Measurements from ENCODE around the gene CDKL2. TPM values are rescaled to one million over a fixed set of nuclear protein-coding genes. Genes with fewer than 3 reads are reported as not detected.

The CDKL2 gene
- total and polyA plus RNA-seq, 9 of the 15 experiments (the other 6 are each of a cell fraction or from before 2014, with no cell fraction given): 0.01 to 0.16 TPM; not detected in 7

- TF ChIP-seq BRCA1 (IDR thresholded peaks at IDR 0.05) (no peak), BRCA1 (CRISPR knock-in tag; IDR thresholded peaks at IDR 0.05) (no peak), ZBTB12 (CRISPR knock-in tag; IDR thresholded peaks at IDR 0.05) (no peak)
These were observed 81.3 kb downstream of the CDKL2 start (continued) for GRCh38 chr4:75549019-75549418.

GRCh38 chr4:75547647-75548387 lies 82.5 kb downstream of the CDKL2 start:
- in situ Hi-C loops (cut with MboI) (no loop called here), intact Hi-C loops (cut with micrococcal nuclease) (no loop called here)
- Histone ChIP-seq H3K4me3 (no peak overlapping the region), H3K9ac (ENCODE audit: insufficient read depth in 1 of 2, low read depth in 2 of 2, low read length in 2 of 2) (peak overlapping the region in 1 of 2 experiments; percentile 49; a peak in 2 of 4 replicates), H4K20me1 (replicated peaks; ENCODE audit: control insufficient read depth, insufficient read depth, low read length) (no peaks in the 10 kb centered on the region), H3K36me3 (ENCODE audit: control insufficient read depth, insufficient read depth, low read length) (0 out of 3 replicates have a peak, but pooled peaks cover 2% of the 10 kb centered on the region), H3K27me3 (ENCODE audit: control insufficient read depth in 2 of 2, insufficient read depth in 2 of 2, low read length in 2 of 2) (no peaks in the 10 kb centered on the region), H3K4me2 (ENCODE audit: insufficient read depth, low read length) (no peak overlapping the region), H2AFZ (ENCODE audit: low read depth, low read length) (no peak overlapping the region), H3K9me3 (replicated peaks; ENCODE audit: control insufficient read depth, insufficient read depth, low read depth, low read length) (no peaks in the 10 kb centered on the region), H3K79me2 (ENCODE audit: control insufficient read depth, insufficient read depth, low read length) (no peaks in the 10 kb centered on the region), H3K4me1 (replicated peaks in 1 of 2; ENCODE audit: control insufficient read depth in 2 of 2, insufficient read depth in 2 of 2, low read length in 2 of 2) (no peaks in the 10 kb centered on the region; a peak in 1 of 5 replicates), H3K27ac (ENCODE audit: extremely low read depth, low read depth, low read length) (no peak overlapping the region), H3K9me1 (ENCODE audit: control insufficient read depth, insufficient read depth, low read length) (no peaks in the 10 kb centered on the region)
- ChIA-PET POLR2A (no interaction called here), CTCF (ENCODE audit: low intra/inter-chr PET ratio) (no interaction called here)
- 52% methylated on average over 13 of the region's 15 CpGs for WGBS (ENCODE audit: insufficient coverage, low coverage, missing lambda C conversion rate)
- ATAC-seq (peak; percentile 50; the same call in 2 of the 3 replicates), DNase-seq (ENCODE audit: extremely low read depth in 1 of 4, low spot score in 3 of 4) (peak in 2 of 4 experiments; percentile 15 to 37), FAIRE-seq (no peak)
- BruUV-seq (replicated peaks): no TSS peak
- TF ChIP-seq TAL1 (IDR thresholded peaks at IDR 0.05): peak; percentile 13; the same call in 1 of the 2 replicates
- TF ChIP-seq MEF2D (tag; conservative IDR thresholded peaks at IDR 0.05; ENCODE audit: low read depth): no peak
- no peak for TF ChIP-seq NCOA2 (IDR thresholded peaks at IDR 0.05; ENCODE audit: partially characterized antibody in 2 of 2)
- TF ChIP-seq ZBTB5 (IDR thresholded peaks at IDR 0.05): no peak
- TF ChIP-seq SREBF2 (CRISPR knock-in tag; IDR thresholded peaks at IDR 0.05): no peak
- TF ChIP-seq SPI1 (IDR thresholded peaks at IDR 0.05; ENCODE audit: borderline replicate concordance, low read depth, low read length): peak; percentile 63
- peak; percentile 34 for TF ChIP-seq TEAD4 (IDR thresholded peaks at IDR 0.05; ENCODE audit: low read length)
- TF ChIP-seq TEAD4 (CRISPR knock-in tag; IDR thresholded peaks at IDR 0.05; ENCODE audit: borderline replicate concordance): no peak
- TF ChIP-seq GABPA (tag; conservative IDR thresholded peaks at IDR 0.05; ENCODE audit: low read depth): no peak
- no peak for TF ChIP-seq ZNF184 (CRISPR knock-in tag; IDR thresholded peaks at IDR 0.05)
- no peak for TF ChIP-seq ZNF778 (CRISPR knock-in tag; IDR thresholded peaks at IDR 0.05)
- TF ChIP-seq TAF15 (IDR thresholded peaks at IDR 0.05; ENCODE audit: low read depth, low read length): no peak
- TF ChIP-seq CBFA2T3 (IDR thresholded peaks at IDR 0.05): 0 out of 2 replicates have a peak, but pooled peaks have one; percentile 26
- TF ChIP-seq TEAD1 (CRISPR knock-in tag; IDR thresholded peaks at IDR 0.05): 0 out of 4 replicates have a peak, but pooled peaks of 1 of the 2 experiments have one; percentile 53
- TF ChIP-seq DNMT1 (IDR thresholded peaks at IDR 0.05): no peak
- no peak for TF ChIP-seq ZNF175 (CRISPR knock-in tag; IDR thresholded peaks at IDR 0.05; ENCODE audit: low read depth)
- no peak for TF ChIP-seq MAFG (tag; conservative IDR thresholded peaks at IDR 0.05)

Data from K562 (cell line).